Measurements from ENCODE around the gene CGB7.

DNA sequence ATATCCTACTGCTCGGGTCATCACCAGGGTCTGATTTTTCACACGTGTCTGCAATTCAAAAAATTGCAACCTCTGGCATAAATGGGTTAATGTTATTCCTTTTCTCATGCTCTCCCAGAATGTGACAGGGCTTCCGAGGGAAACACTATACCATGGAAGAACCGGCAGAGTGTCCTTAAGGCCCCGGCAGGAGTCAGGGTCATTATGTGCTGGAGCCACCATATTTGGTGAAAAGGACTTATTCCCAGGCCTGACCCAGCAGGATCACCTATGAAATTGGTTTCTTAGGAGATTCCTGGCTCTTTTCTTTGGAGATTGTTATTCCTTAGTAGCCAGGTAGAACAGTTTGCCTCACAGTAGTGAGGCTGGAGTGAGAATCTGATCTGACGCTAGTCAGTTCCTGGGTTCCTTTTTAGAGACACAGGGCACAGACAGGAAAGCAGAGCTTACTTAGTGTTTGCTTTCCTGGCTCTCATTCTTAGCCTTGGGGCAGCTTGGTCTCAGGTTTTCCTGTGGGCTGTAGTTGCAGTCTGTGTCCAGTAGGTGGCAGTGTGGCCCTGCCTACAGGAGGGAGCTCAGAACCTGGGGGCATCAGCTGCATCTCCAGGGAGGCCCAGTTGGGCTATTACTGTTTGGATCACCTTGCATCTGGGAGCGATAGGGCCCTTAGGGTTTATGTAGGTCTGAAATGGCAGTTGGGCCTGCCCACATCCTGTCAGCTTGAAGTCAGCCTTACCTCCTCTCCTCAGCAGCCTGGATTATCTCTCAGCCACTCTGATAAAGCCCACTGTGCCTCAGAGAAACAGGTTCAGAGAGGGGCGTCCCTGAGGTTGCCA is 40.1 kb upstream of the CGB7 start:
- TF ChIP-seq FOXM1 (IDR thresholded peaks at IDR 0.05; ENCODE audit: borderline replicate concordance) (no peak), ARNT (IDR thresholded peaks at IDR 0.05) (no peak), ZNF384 (IDR thresholded peaks at IDR 0.05) (no peak), BHLHE40 (IDR thresholded peaks at IDR 0.05; ENCODE audit: borderline replicate concordance) (no peak), ELF4 (IDR thresholded peaks at IDR 0.05) (no peak), SP1 (IDR thresholded peaks at IDR 0.05) (no peak), NFRKB (IDR thresholded peaks at IDR 0.05) (no peak), HDGF (IDR thresholded peaks at IDR 0.05; ENCODE audit: borderline replicate concordance) (0 out of 2 replicates have a peak, but pooled peaks have one; percentile 42)

Data from HEK293T (cell line).